Left lung (tissue), 10 donors: ENCODE measurements around the gene ANKRD33B. TPM values are rescaled to one million over a fixed set of nuclear protein-coding genes. Genes with fewer than 3 reads are reported as not detected.
"Not testable (repeated sequence)": the region's sequence is repeated elsewhere in the genome, so short reads cannot be mapped to it uniquely, and the experiment has no call there.

ENCODE experiments used
- ATAC-seq: fragments of 200-7000 bp; cut with Tn5 transposase; one replicate; pipeline ENCODE4 v1.9.1; 2020; ENCODE audit warnings: moderate library complexity
- DNase-seq, 4 donors: peaks; one replicate each; pipeline ENCODE4 v3.0.0-alpha.2; 2013 to 2020
- H3K27ac ChIP-seq, 2 donors: fragments of 200-600 bp; sonication (generic) in 1 of 2; one replicate each; pipeline versions ENCODE4 v1.5.0 to v1.8.0; 2020 to 2021
- H3K27me3 ChIP-seq, 2 donors: fragments of 200-600 bp; sonication (generic) in 1 of 2; one replicate each; pipeline versions ENCODE4 v1.5.0 to v1.8.0; 2020 to 2021
- H3K36me3 ChIP-seq, 2 donors: fragments of 200-600 bp; sonication (generic) in 1 of 2; one replicate each; pipeline versions ENCODE4 v1.5.0 to v1.8.0; 2020 to 2021
- H3K4me1 ChIP-seq, 2 donors: fragments of 200-600 bp; one replicate each; pipeline ENCODE4 v1.8.0; 2021
- H3K4me3 ChIP-seq, 2 donors: fragments of 200-600 bp; sonication (generic) in 1 of 2; one replicate each; pipeline versions ENCODE4 v1.5.0 to v1.8.0; 2020 to 2021; ENCODE audit warnings: mild to moderate bottlenecking in 1 of 2
- H3K9me3 ChIP-seq, 2 donors: fragments of 200-600 bp; sonication (generic) in 1 of 2; one replicate each; pipeline versions ENCODE4 v1.5.0 to v1.8.0; 2020 to 2021
- intact Hi-C, 2 donors: fragments of 100-400 bp; cut with DNase I; formaldehyde crosslinking; loops; one replicate each; pipeline versions ENCODE4 v1.11.2 to v1.14.2; 2022
- polyA plus RNA-seq, 6 donors: library from polyadenylated mRNA; unstranded; fragments of 120-200 nt; gene quantifications; one replicate each; pipeline ENCODE4 v1.2.1, GENCODE V29; 2013; ENCODE audit not compliant: insufficient read length in 6 of 6
- total RNA-seq, 2 donors: library from RNA; stranded (reverse); fragmentation: NEBNext Ultra II Directional; extraction: Animal tissue kit (Norgen Biotek cat#: 25700); gene quantifications; one replicate each; pipeline ENCODE4 v1.2.1, GENCODE V29; 2021
- TF ChIP-seq, protein P1 (sequence below), 2 donors: fragments of 200-600 bp; sonication (generic) in 1 of 2; IDR thresholded peaks; one replicate each; pipeline versions ENCODE4 v1.5.0 to v1.8.0; 2021; ENCODE audit warnings: antibody characterized with exemption in 2 of 2
- donor health status: DM: no; HTN: yes; CAD: no.
- donor health status: DM: no; HTN: no; CAD: no.

ANKRD33B gene
- total and polyA plus RNA-seq, 8 donors = 0.53 to 6.3 (median 0.69) TPM

DNA sequence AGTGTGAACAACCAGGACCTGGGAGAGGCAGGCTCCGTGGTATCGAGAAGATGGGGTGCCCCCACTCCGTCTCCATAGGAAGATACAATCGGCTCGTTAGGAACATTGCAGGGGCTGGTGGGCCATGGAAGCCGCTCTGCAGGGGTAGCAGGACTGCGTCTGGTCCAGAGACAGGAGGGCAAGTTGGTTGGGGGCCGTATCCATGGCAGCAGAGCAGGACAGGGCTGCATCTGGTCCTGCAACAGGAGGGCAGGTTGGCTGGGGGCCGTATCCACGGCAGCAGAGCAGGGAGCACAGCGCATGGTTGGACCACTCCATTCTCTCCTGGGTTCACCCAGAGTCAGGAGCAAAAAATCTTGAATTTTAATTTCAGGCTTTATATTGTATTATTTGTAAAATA is 98.2 kb downstream of the ANKRD33B start:
- TF ChIP-seq, protein P1, sequence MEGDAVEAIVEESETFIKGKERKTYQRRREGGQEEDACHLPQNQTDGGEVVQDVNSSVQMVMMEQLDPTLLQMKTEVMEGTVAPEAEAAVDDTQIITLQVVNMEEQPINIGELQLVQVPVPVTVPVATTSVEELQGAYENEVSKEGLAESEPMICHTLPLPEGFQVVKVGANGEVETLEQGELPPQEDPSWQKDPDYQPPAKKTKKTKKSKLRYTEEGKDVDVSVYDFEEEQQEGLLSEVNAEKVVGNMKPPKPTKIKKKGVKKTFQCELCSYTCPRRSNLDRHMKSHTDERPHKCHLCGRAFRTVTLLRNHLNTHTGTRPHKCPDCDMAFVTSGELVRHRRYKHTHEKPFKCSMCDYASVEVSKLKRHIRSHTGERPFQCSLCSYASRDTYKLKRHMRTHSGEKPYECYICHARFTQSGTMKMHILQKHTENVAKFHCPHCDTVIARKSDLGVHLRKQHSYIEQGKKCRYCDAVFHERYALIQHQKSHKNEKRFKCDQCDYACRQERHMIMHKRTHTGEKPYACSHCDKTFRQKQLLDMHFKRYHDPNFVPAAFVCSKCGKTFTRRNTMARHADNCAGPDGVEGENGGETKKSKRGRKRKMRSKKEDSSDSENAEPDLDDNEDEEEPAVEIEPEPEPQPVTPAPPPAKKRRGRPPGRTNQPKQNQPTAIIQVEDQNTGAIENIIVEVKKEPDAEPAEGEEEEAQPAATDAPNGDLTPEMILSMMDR (IDR thresholded peaks at IDR 0.05) = no peak
- H3K4me3 ChIP-seq = no peak overlapping the region
- peaks cover 0 to 3% of the 10 kb centered on the region in 2 donors for H3K9me3 ChIP-seq
- DNase-seq (peak in 1 of 4 donors; percentile 47), ATAC-seq (no peak)
- H3K27ac ChIP-seq = no peak overlapping the region
- intact Hi-C loops = no loop called here
- no peaks in the 10 kb centered on the region for H3K27me3 ChIP-seq
- H3K36me3 ChIP-seq = no peaks in the 10 kb centered on the region
- H3K4me1 ChIP-seq = no peaks in the 10 kb centered on the region

DNA sequence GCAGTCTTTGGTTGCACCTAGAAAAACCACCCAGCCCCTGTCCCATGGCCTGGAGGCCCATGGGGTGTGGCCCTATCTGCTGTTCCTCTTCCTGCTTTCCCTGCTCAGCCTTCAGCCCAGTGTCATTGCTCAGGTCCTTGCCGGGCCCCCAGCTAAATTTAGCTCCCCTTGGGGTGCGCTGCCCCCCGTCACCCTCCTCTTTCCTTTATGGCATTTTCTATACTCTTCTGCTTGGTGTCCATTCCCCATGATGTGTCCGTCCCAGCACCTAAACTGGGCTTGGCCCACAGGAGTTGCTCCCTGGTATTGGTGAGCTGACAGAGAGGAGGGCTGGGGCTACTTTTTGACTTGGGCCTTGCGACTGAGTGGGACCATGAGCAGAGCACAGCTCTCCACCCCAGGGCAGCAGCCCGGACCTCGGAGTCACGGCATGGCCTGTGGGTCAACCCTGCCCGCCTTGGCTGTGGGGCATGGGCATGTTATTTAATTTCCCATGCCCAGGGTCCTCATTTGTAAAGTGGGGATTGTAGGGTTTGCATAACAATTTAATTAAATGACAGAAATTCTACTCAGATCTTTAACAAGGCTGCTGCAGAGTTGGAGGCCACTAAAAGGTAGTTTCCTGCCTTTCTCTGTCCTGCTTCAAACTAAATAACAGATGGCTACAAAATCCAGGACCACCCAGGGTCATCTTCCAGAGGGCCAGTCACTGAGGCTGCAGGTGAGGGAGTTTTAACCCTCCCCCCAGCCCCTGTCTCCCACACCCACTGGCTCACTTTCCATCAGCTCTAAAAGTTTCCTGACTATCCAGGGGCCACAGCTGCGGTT is 99.0 kb downstream of the ANKRD33B start:
- no peak for ATAC-seq

GRCh38 chr5:10663489-10664179 is 99.8 kb downstream of the ANKRD33B start:
- no peak overlapping the region for H3K4me3 ChIP-seq
- H3K27me3 ChIP-seq = no peaks in the 10 kb centered on the region
- H3K4me1 ChIP-seq = no peaks in the 10 kb centered on the region
- TF ChIP-seq, protein P1 (IDR thresholded peaks at IDR 0.05) = no peak
- H3K36me3 ChIP-seq = no peaks in the 10 kb centered on the region
- ATAC-seq (no peak), DNase-seq (peak in 1 of 4 donors; percentile 39)
- no peak overlapping the region for H3K27ac ChIP-seq
- no peaks in the 10 kb centered on the region for H3K9me3 ChIP-seq
- intact Hi-C loops = no loop called here

More for the DNA sequence above, 99.0 kb downstream of the ANKRD33B start:
- intact Hi-C loops = no loop called here
- no peaks in the 10 kb centered on the region for H3K27me3 ChIP-seq
- no peaks in the 10 kb centered on the region for H3K36me3 ChIP-seq
- TF ChIP-seq, protein P1 (IDR thresholded peaks at IDR 0.05) = no peak
- peaks cover 0 to 3% of the 10 kb centered on the region in 2 donors for H3K9me3 ChIP-seq
- no peak overlapping the region for H3K27ac ChIP-seq
- H3K4me1 ChIP-seq = no peaks in the 10 kb centered on the region
- DNase-seq = peak in 1 of 4 donors; percentile 33
- no peak overlapping the region for H3K4me3 ChIP-seq

DNA sequence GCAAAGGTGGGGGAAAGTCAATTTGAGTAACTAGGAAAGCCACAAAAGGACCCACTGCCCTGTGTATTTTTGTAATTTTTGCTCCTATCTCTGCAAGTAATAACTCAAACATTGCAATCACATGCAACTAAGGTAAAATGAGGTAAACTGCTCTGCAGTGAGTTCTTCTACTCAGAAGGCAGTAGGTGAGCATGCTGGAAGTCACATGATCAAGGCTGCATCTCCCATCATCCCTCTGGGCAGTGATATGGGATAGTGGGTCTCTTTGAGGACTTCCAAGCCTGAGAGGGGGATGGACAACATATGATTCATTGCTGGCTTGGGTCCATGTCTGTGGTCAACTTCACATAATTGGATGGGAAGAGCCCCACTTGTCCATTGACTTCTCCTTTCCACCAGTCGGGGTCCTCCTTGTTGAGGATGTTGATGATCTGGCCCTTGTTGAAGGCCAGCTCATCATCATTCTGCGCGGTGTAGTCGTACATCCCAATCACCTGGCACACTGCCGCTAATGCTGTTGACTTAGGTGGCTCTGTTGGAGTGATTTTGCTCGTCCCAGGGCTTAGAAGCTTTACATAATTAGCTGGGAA is 100.4 kb downstream of the ANKRD33B start:
- H3K36me3 ChIP-seq, H3K4me1 ChIP-seq, H3K27ac ChIP-seq, H3K27me3 ChIP-seq, H3K4me3 ChIP-seq, intact Hi-C loops, H3K9me3 ChIP-seq, ATAC-seq, DNase-seq: not testable (repeated sequence)

- peaks cover 0 to 1% of the 10 kb centered on the region in 2 donors for H3K4me1 ChIP-seq
- no peaks in the 10 kb centered on the region for H3K36me3 ChIP-seq
- H3K4me3 ChIP-seq = no peak overlapping the region
- ATAC-seq = no peak
- no peak overlapping the region for H3K27ac ChIP-seq
- TF ChIP-seq, protein P1 (IDR thresholded peaks at IDR 0.05) = no peak
- no peak for DNase-seq
- intact Hi-C loops = no loop called here
- H3K27me3 ChIP-seq = no peaks in the 10 kb centered on the region
- H3K9me3 ChIP-seq = no peaks in the 10 kb centered on the region
Measured at GRCh38 chr5:10665799-10666198, 101.9 kb downstream of the ANKRD33B start.
